K562 (cell line): Measurements from ENCODE around the gene SFRP2. TPM values are rescaled to one million over a fixed set of nuclear protein-coding genes. Genes with fewer than 3 reads are reported as not detected.

Experiments
- ATAC-seq: fragments of 200-7000 bp; cut with Tn5 transposase; 3 replicates; pipeline ENCODE4 v1.9.1; 2020; ENCODE audit warnings: moderate library complexity
- BruUV-seq: library from RNA; stranded (reverse); fragments of 400-500 nt; replicated peaks from 2 replicates; lab custom pipeline; 2021; lab: Mats Ljungman, UMichigan
- CTCF ChIA-PET: fragments of 300-600 bp; formaldehyde crosslinking; extraction: SDS; loops from one replicate; lab custom pipeline; 2021; ENCODE audit warnings: low intra/inter-chr PET ratio; lab: Yijun Ruan, JAX
- POLR2A ChIA-PET: fragments of 300-600, 350-650 bp; sonication (Branson Sonifier 250); formaldehyde crosslinking; extraction: SDS; loops from one replicate; lab custom pipeline; 2021; ENCODE audit warnings: antibody characterized with exemption, inconsistent platforms; lab: Yijun Ruan, JAX
- DNase-seq, 4 experiments: peaks; one replicate each; pipeline versions ENCODE4 v3.0.0 to v3.0.0-alpha.2; 2011 to 2018; ENCODE audit warnings: low spot score in 3 of 4, mixed read lengths in 3 of 4; ENCODE audit errors: extremely low read depth in 1 of 4
- FAIRE-seq: peaks from 2 replicates; lab custom pipeline; 2011; peaks lifted over from hg19 to GRCh38; lab: Jason Lieb, UNC
- H2AFZ ChIP-seq: 2 replicates; pipeline ENCODE4 v1.6.0; 2011; ENCODE audit warnings: low read depth, low read length, control low read depth, inconsistent platforms
- H3K27ac ChIP-seq: fragments of 200-600 bp; 3 replicates; pipeline ENCODE4 v1.8.0; 2011; ENCODE audit warnings: low read depth, mild to moderate bottlenecking, control low read depth, inconsistent platforms, low read length, moderate library complexity, mixed read lengths; ENCODE audit errors: extremely low read depth
- H3K27me3 ChIP-seq, 2 experiments: fragments of 300-600 bp in 1 of 2; 2 replicates in 1 of 2; 3 replicates in 1 of 2; pipeline versions ENCODE4 v1.6.0 to v1.8.0; 2011; ENCODE audit warnings: inconsistent platforms in 2 of 2, low read length in 2 of 2, mild to moderate bottlenecking in 1 of 2, mixed read lengths in 1 of 2, moderate library complexity in 1 of 2; ENCODE audit not compliant: control insufficient read depth in 2 of 2, insufficient read depth in 2 of 2
- H3K36me3 ChIP-seq: fragments of 300-600 bp; 3 replicates; pipeline ENCODE4 v1.8.0; 2011; ENCODE audit warnings: mild to moderate bottlenecking, low read length, inconsistent platforms; ENCODE audit not compliant: control insufficient read depth, insufficient read depth
- H3K4me1 ChIP-seq, 2 experiments: fragments of 200-600 bp in 1 of 2; replicated peaks in 1 of 2; 2 replicates in 1 of 2; 3 replicates in 1 of 2; pipeline versions ENCODE4 v1.5.1 to v1.8.0; 2011; ENCODE audit warnings: inconsistent platforms in 2 of 2, low read length in 2 of 2, mild to moderate bottlenecking in 1 of 2, mixed read lengths in 1 of 2, moderate library complexity in 1 of 2; ENCODE audit not compliant: control insufficient read depth in 2 of 2, insufficient read depth in 2 of 2
- H3K4me2 ChIP-seq: 2 replicates; pipeline ENCODE4 v1.6.1; 2011; ENCODE audit warnings: low read length, control low read depth, inconsistent platforms, mixed read lengths; ENCODE audit not compliant: insufficient read depth
- H3K4me3 ChIP-seq: fragments of 200-600 bp; sonication (generic), shearing (Covaris generic); 2 replicates; pipeline ENCODE4 v1.5.1; 2016; ENCODE audit warnings: control low read depth, inconsistent platforms
- H3K79me2 ChIP-seq: fragments of 200-600 bp; 3 replicates; pipeline ENCODE4 v1.8.0; 2011; ENCODE audit warnings: low read length, inconsistent platforms; ENCODE audit not compliant: control insufficient read depth, insufficient read depth
- H3K9ac ChIP-seq, 2 experiments: 2 replicates each; pipeline versions ENCODE4 v1.6.0 to v1.6.1; 2011; ENCODE audit warnings: low read depth in 2 of 2, low read length in 2 of 2, control low read depth in 1 of 2, inconsistent platforms in 1 of 2, mild to moderate bottlenecking in 1 of 2, mixed read lengths in 1 of 2; ENCODE audit not compliant: insufficient read depth in 1 of 2
- H3K9me1 ChIP-seq: one replicate; pipeline ENCODE4 v1.6.0; 2011; ENCODE audit warnings: inconsistent platforms, mild to moderate bottlenecking, low read length, moderate library complexity; ENCODE audit not compliant: control insufficient read depth, insufficient read depth
- H3K9me3 ChIP-seq: replicated peaks from 2 replicates; pipeline ENCODE4 v1.5.1; 2011; ENCODE audit warnings: low read depth, low read length, inconsistent platforms; ENCODE audit not compliant: control insufficient read depth, insufficient read depth
- H4K20me1 ChIP-seq: replicated peaks from 2 replicates; pipeline ENCODE4 v1.6.1; 2011; ENCODE audit warnings: low read length, inconsistent platforms, mixed read lengths; ENCODE audit not compliant: control insufficient read depth, insufficient read depth
- ATF7 ChIP-seq: fragments of 450-650 bp; IDR thresholded peaks from 2 replicates; pipeline ENCODE4 v1.7.1; 2014; ENCODE audit warnings: mild to moderate bottlenecking, moderate library complexity
- GATAD2A ChIP-seq: fragments of 450-650 bp; IDR thresholded peaks from 2 replicates; pipeline ENCODE4 v1.6.1; 2017
- HDAC3 ChIP-seq: fragments of 450-650 bp; IDR thresholded peaks from 2 replicates; pipeline ENCODE4 v1.6.1; 2018; ENCODE audit warnings: borderline replicate concordance, mild to moderate bottlenecking, moderate library complexity; ENCODE audit not compliant: partially characterized antibody
- MXI1 ChIP-seq: IDR thresholded peaks from 2 replicates; pipeline ENCODE4 v1.6.1; 2011; ENCODE audit warnings: low read depth, mild to moderate bottlenecking, improper control_type of control experiment, low read length
- MYNN ChIP-seq, 2 experiments: sonication (generic); formaldehyde crosslinking in 1 of 2; IDR thresholded peaks; 2 replicates each; pipeline versions ENCODE4 v1.5.0 to v1.6.1; 2016 to 2020; ENCODE audit warnings: antibody characterized with exemption in 1 of 2, missing genetic modification reagents in 1 of 2
- RUNX1 ChIP-seq: sonication (generic); IDR thresholded peaks from 2 replicates; pipeline ENCODE4 v1.6.1; 2016; ENCODE audit warnings: antibody characterized with exemption, low read depth
- SIRT6 ChIP-seq: IDR thresholded peaks from one replicate; pipeline ENCODE4 v1.6.1; 2012; ENCODE audit warnings: low read depth, mild to moderate bottlenecking, control low read depth, inconsistent platforms, low read length, moderate library complexity
- TBP ChIP-seq: optimal IDR thresholded peaks from 2 replicates; pipeline ENCODE3; 2011; ENCODE audit warnings: low read depth, low read length, improper control_type of control experiment
- YY1 ChIP-seq, 3 experiments: IDR thresholded peaks; 2 replicates each; pipeline ENCODE4 v1.6.1; 2011; ENCODE audit warnings: low read length in 2 of 3, mild to moderate bottlenecking in 2 of 3, moderate library complexity in 2 of 3, borderline replicate concordance in 1 of 3, control low read depth in 1 of 3, low read depth in 1 of 3; ENCODE audit not compliant: insufficient read depth in 3 of 3, insufficient replicate concordance in 2 of 3, control insufficient read depth in 1 of 3, insufficient read length in 1 of 3; ENCODE audit errors: extremely low read depth in 1 of 3
- ZNF311 ChIP-seq: fragments of 250-450 bp; sonication (Bioruptor Pico); IDR thresholded peaks from 2 replicates; pipeline ENCODE4 v1.4.0; 2020; ENCODE audit warnings: mild to moderate bottlenecking, moderate library complexity
- ZNF444 ChIP-seq: fragments of 250-450 bp; sonication (Bioruptor Pico); IDR thresholded peaks from 2 replicates; pipeline ENCODE4 v1.4.0; 2020; ENCODE audit warnings: mild to moderate bottlenecking, moderate library complexity
- WGBS: fragments of 100-300 bp; shearing (Covaris generic); methylation state at CpG from one replicate; pipeline ENCODE4 v1.1.6; 2016; ENCODE audit warnings: low coverage, mixed read lengths; ENCODE audit not compliant: insufficient coverage; ENCODE audit errors: missing lambda C conversion rate; 5-methylcytosine and 5-hydroxymethylcytosine counted together
- in situ Hi-C: fragments of 300-500 bp; cut with MboI; formaldehyde crosslinking; loops from 4 replicates; pipeline ENCODE4 v1.15.0; 2018; ENCODE audit warnings: inconsistent platforms, mixed read lengths
- intact Hi-C: fragments of 100-400 bp; cut with micrococcal nuclease; formaldehyde crosslinking; loops from 2 replicates; pipeline ENCODE4 v1.14.2; 2022
- polyA plus RNA-seq, 8 experiments: library from polyadenylated mRNA; depleted of rRNA in 4 of 8; stranded (reverse) in 5 of 8; unstranded in 3 of 8; fragments of >200 nt; fragmentation: Nextera tagmentation in 2 of 8; fragmentation: Illumina TruSeq in 1 of 8; extraction: Ambion mirVana in 2 of 8; extraction: Trizol in 1 of 8; gene quantifications; 2 replicates each; pipeline versions ENCODE4 v1.2.1 to v1.2.3, GENCODE V29; 2011 to 2014; ENCODE audit warnings: inconsistent platforms in 1 of 8, missing spikeins in 1 of 8
- total RNA-seq, 7 experiments: library from RNA; depleted of rRNA in 6 of 7; stranded (reverse); fragments of >200 nt in 6 of 7; fragmentation: Illumina TruSeq in 2 of 7; extraction: Trizol in 2 of 7; gene quantifications; 2 replicates each; pipeline versions ENCODE4 v1.2.1 to v1.2.3, GENCODE V29; 2011 to 2021; ENCODE audit warnings: low replicate concordance in 1 of 7
- TF ChIP-seq, protein P1 (sequence below): fragments of 450-650 bp; IDR thresholded peaks from 2 replicates; pipeline ENCODE4 v1.6.1; 2016; ENCODE audit warnings: mild to moderate bottlenecking, moderate library complexity

The SFRP2 gene
- total and polyA plus RNA-seq, 9 of the 15 experiments (the other 6 are each of a cell fraction or from before 2014, with no cell fraction given): 0.29 TPM; not detected in 8

DNA sequence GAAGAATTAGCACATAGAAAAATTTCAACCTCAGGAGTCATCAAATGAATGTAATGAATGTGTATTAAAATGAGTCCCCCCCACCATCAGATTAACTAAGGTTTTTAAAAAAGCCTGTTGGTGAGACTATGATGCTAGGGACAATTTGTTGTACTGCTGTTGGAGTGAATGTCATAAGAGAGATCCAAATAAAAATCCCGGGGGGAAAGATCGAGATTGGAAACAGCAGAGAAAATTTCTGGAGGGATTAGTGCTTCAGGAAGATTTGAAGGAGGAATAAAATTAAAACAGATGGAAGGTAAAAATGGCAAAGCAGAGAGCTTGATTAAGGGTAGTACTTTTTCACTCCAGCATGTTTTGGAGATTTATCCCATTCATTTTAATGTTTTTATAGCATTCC, 25.9 kb upstream of the SFRP2 start:
- POLR2A ChIA-PET: no interaction called here
- Histone ChIP-seq H3K9me1 (no peaks in the 10 kb centered on the region), H2AFZ (no peak overlapping the region), H3K4me3 (no peak overlapping the region), H4K20me1 (no peaks in the 10 kb centered on the region), H3K27me3 (no peaks in the 10 kb centered on the region), H3K36me3 (no peaks in the 10 kb centered on the region), H3K27ac (no peak overlapping the region), H3K79me2 (no peaks in the 10 kb centered on the region), H3K4me1 (no peaks in the 10 kb centered on the region), H3K9me3 (no peaks in the 10 kb centered on the region), H3K4me2 (no peak overlapping the region), H3K9ac (no peak overlapping the region)
- DNase-seq (no peak), ATAC-seq (no peak), FAIRE-seq (no peak)
- in situ Hi-C loops: no loop called here
- WGBS: 0% methylated on average over 2 of the region's 2 CpGs
- intact Hi-C loops: no loop called here
- BruUV-seq: no TSS peak
- CTCF ChIA-PET: no interaction called here
- TF ChIP-seq GATAD2A: no peak
- no peak for TF ChIP-seq ZNF444 (CRISPR knock-in tag)
- TF ChIP-seq, protein P1, sequence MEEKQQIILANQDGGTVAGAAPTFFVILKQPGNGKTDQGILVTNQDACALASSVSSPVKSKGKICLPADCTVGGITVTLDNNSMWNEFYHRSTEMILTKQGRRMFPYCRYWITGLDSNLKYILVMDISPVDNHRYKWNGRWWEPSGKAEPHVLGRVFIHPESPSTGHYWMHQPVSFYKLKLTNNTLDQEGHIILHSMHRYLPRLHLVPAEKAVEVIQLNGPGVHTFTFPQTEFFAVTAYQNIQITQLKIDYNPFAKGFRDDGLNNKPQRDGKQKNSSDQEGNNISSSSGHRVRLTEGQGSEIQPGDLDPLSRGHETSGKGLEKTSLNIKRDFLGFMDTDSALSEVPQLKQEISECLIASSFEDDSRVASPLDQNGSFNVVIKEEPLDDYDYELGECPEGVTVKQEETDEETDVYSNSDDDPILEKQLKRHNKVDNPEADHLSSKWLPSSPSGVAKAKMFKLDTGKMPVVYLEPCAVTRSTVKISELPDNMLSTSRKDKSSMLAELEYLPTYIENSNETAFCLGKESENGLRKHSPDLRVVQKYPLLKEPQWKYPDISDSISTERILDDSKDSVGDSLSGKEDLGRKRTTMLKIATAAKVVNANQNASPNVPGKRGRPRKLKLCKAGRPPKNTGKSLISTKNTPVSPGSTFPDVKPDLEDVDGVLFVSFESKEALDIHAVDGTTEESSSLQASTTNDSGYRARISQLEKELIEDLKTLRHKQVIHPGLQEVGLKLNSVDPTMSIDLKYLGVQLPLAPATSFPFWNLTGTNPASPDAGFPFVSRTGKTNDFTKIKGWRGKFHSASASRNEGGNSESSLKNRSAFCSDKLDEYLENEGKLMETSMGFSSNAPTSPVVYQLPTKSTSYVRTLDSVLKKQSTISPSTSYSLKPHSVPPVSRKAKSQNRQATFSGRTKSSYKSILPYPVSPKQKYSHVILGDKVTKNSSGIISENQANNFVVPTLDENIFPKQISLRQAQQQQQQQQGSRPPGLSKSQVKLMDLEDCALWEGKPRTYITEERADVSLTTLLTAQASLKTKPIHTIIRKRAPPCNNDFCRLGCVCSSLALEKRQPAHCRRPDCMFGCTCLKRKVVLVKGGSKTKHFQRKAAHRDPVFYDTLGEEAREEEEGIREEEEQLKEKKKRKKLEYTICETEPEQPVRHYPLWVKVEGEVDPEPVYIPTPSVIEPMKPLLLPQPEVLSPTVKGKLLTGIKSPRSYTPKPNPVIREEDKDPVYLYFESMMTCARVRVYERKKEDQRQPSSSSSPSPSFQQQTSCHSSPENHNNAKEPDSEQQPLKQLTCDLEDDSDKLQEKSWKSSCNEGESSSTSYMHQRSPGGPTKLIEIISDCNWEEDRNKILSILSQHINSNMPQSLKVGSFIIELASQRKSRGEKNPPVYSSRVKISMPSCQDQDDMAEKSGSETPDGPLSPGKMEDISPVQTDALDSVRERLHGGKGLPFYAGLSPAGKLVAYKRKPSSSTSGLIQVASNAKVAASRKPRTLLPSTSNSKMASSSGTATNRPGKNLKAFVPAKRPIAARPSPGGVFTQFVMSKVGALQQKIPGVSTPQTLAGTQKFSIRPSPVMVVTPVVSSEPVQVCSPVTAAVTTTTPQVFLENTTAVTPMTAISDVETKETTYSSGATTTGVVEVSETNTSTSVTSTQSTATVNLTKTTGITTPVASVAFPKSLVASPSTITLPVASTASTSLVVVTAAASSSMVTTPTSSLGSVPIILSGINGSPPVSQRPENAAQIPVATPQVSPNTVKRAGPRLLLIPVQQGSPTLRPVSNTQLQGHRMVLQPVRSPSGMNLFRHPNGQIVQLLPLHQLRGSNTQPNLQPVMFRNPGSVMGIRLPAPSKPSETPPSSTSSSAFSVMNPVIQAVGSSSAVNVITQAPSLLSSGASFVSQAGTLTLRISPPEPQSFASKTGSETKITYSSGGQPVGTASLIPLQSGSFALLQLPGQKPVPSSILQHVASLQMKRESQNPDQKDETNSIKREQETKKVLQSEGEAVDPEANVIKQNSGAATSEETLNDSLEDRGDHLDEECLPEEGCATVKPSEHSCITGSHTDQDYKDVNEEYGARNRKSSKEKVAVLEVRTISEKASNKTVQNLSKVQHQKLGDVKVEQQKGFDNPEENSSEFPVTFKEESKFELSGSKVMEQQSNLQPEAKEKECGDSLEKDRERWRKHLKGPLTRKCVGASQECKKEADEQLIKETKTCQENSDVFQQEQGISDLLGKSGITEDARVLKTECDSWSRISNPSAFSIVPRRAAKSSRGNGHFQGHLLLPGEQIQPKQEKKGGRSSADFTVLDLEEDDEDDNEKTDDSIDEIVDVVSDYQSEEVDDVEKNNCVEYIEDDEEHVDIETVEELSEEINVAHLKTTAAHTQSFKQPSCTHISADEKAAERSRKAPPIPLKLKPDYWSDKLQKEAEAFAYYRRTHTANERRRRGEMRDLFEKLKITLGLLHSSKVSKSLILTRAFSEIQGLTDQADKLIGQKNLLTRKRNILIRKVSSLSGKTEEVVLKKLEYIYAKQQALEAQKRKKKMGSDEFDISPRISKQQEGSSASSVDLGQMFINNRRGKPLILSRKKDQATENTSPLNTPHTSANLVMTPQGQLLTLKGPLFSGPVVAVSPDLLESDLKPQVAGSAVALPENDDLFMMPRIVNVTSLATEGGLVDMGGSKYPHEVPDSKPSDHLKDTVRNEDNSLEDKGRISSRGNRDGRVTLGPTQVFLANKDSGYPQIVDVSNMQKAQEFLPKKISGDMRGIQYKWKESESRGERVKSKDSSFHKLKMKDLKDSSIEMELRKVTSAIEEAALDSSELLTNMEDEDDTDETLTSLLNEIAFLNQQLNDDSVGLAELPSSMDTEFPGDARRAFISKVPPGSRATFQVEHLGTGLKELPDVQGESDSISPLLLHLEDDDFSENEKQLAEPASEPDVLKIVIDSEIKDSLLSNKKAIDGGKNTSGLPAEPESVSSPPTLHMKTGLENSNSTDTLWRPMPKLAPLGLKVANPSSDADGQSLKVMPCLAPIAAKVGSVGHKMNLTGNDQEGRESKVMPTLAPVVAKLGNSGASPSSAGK: no peak
- TF ChIP-seq TBP: no peak
- TF ChIP-seq MYNN (IDR thresholded peaks at IDR 0.05): no peak
- no peak for TF ChIP-seq MYNN (CRISPR knock-in tag; IDR thresholded peaks at IDR 0.05)
- TF ChIP-seq SIRT6: no peak
- no peak for TF ChIP-seq YY1 (IDR thresholded peaks at IDR 0.05; ENCODE audit: borderline replicate concordance in 1 of 3, control insufficient read depth in 1 of 3, extremely low read depth in 1 of 3, insufficient read depth in 3 of 3, insufficient read length in 1 of 3, insufficient replicate concordance in 2 of 3, low read depth in 1 of 3, low read length in 2 of 3)
- no peak for TF ChIP-seq RUNX1
- no peak for TF ChIP-seq ZNF311
- TF ChIP-seq ATF7: no peak
- TF ChIP-seq HDAC3: no peak
- TF ChIP-seq MXI1: no peak
